Karpas-422 (cell line): Measurements from ENCODE around the gene IQGAP2. TPM values are rescaled to one million over a fixed set of nuclear protein-coding genes. Genes with fewer than 3 reads are reported as not detected.

Experiments used
- DNase-seq: peaks from one replicate; pipeline ENCODE4 v3.0.0-alpha.2; 2015
- H2AFZ ChIP-seq: fragments of 200-600 bp; sonication (generic); 2 replicates; pipeline ENCODE4 v1.6.1; 2014; ENCODE audit warnings: antibody characterized with exemption, low read length, mixed read lengths
- H3K27ac ChIP-seq: fragments of 200-600 bp; sonication (generic); 2 replicates; pipeline ENCODE4 v1.5.1; 2014; ENCODE audit warnings: mild to moderate bottlenecking, low read length, moderate library complexity
- H3K27me3 ChIP-seq: fragments of 200-600 bp; sonication (generic); 2 replicates; pipeline ENCODE4 v1.6.1; 2014; ENCODE audit warnings: low read length, mixed read lengths
- H3K36me3 ChIP-seq: fragments of 200-600 bp; sonication (generic); 2 replicates; pipeline ENCODE4 v1.6.1; 2014; ENCODE audit warnings: low read length, mixed read lengths; ENCODE audit not compliant: insufficient read depth
- H3K4me1 ChIP-seq: fragments of 200-600 bp; sonication (generic); 2 replicates; pipeline ENCODE4 v1.6.1; 2014; ENCODE audit warnings: mild to moderate bottlenecking, low read length, mixed read lengths
- H3K4me2 ChIP-seq: fragments of 200-600 bp; sonication (generic); 2 replicates; pipeline ENCODE4 v1.6.1; 2014; ENCODE audit warnings: low read length, low read depth, mild to moderate bottlenecking; ENCODE audit not compliant: poor library complexity, severe bottlenecking
- H3K4me3 ChIP-seq: fragments of 200-600 bp; sonication (generic); 2 replicates; pipeline ENCODE4 v1.5.1; 2014; ENCODE audit warnings: mild to moderate bottlenecking, antibody characterized with exemption, low read length, mixed read lengths
- H3K79me2 ChIP-seq: fragments of 200-600 bp; sonication (generic); 2 replicates; pipeline ENCODE4 v1.6.1; 2014; ENCODE audit warnings: mild to moderate bottlenecking, low read length, mixed read lengths
- H3K9ac ChIP-seq: fragments of 200-600 bp; sonication (generic); 2 replicates; pipeline ENCODE4 v1.6.0; 2014; ENCODE audit warnings: low read length
- H3K9me2 ChIP-seq: fragments of 200-600 bp; sonication (generic), shearing (Covaris generic); replicated peaks from 2 replicates; pipeline ENCODE4 v1.6.0; 2014; ENCODE audit warnings: mild to moderate bottlenecking, low read length, moderate library complexity; ENCODE audit not compliant: insufficient read depth
- H3K9me3 ChIP-seq: fragments of 300-700, 200-600 bp; sonication (generic); 2 replicates; pipeline ENCODE4 v1.6.1; 2014; ENCODE audit warnings: low read length, mixed read lengths
- H4K20me1 ChIP-seq: fragments of 200-600 bp; sonication (generic); 2 replicates; pipeline ENCODE4 v1.6.1; 2014; ENCODE audit warnings: mild to moderate bottlenecking, antibody characterized with exemption, low read length, low read depth; ENCODE audit not compliant: insufficient read depth
- small RNA-seq: library from RNA; depleted of rRNA; stranded (forward); fragments of <200 nt; gene quantifications from one replicate; pipeline ENCODE3, GENCODE V24; 2014
- total RNA-seq: library from RNA; depleted of rRNA; stranded (reverse); fragments of >200 nt; shearing (Covaris generic); gene quantifications from 2 replicates; pipeline ENCODE4 v1.2.3, GENCODE V29; 2014; ENCODE audit warnings: low replicate concordance; rRNA removed

Gene IQGAP2
- total RNA-seq, 1 experiment from 2014 or later, result not detected

DNA sequence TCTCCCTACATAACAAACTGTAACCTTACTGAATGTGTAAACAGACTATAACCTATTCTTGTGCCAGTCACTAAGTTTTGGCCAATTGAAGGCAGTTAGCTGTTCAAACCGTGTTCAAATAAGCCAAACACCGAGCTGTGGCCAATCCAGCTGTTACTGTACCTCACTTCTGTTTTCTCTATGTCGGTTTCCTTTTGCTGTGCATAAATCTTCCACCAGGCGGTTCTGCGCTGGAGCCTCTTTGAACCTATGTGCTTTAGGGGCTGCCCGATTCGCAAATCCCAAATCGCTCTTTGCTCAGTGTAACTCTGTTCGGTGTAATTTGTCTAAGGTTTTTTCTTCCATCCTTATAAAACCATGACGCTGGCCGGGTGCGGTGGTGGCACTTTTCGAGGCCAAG lies 344.6 kb downstream of the IQGAP2 start:
- no peaks in the 10 kb centered on the region for H3K9me2 ChIP-seq
- no peaks in the 10 kb centered on the region for H3K36me3 ChIP-seq
- no peak overlapping the region for H3K27ac ChIP-seq
- H3K9ac ChIP-seq, result no peak overlapping the region
- no peaks in the 10 kb centered on the region for H3K79me2 ChIP-seq
- H2AFZ ChIP-seq, result no peak overlapping the region
- no peak overlapping the region for H3K4me2 ChIP-seq
- no peak overlapping the region for H3K4me3 ChIP-seq
- no peaks in the 10 kb centered on the region for H3K27me3 ChIP-seq
- no peaks in the 10 kb centered on the region for H4K20me1 ChIP-seq
- H3K9me3 ChIP-seq, result no peaks in the 10 kb centered on the region
- no peaks in the 10 kb centered on the region for H3K4me1 ChIP-seq
- DNase-seq, result no peak

GRCh38 chr5:76751291-76751690 lies 348.2 kb downstream of the IQGAP2 start:
- no peaks in the 10 kb centered on the region for H3K4me1 ChIP-seq
- H3K9ac ChIP-seq, result no peak overlapping the region
- H3K9me2 ChIP-seq, result no peaks in the 10 kb centered on the region
- H2AFZ ChIP-seq, result no peak overlapping the region
- H3K9me3 ChIP-seq, result no peaks in the 10 kb centered on the region
- no peak overlapping the region for H3K4me3 ChIP-seq
- no peak overlapping the region for H3K27ac ChIP-seq
- no peaks in the 10 kb centered on the region for H3K36me3 ChIP-seq
- no peak for DNase-seq
- no peaks in the 10 kb centered on the region for H4K20me1 ChIP-seq
- no peaks in the 10 kb centered on the region for H3K27me3 ChIP-seq
- H3K4me2 ChIP-seq, result no peak overlapping the region
- no peaks in the 10 kb centered on the region for H3K79me2 ChIP-seq

GRCh38 chr5:76754668-76755078 lies 351.6 kb downstream of the IQGAP2 start:
- H3K27me3 ChIP-seq, result no peaks in the 10 kb centered on the region
- H3K4me2 ChIP-seq, result no peak overlapping the region
- H3K9me3 ChIP-seq, result no peaks in the 10 kb centered on the region
- no peak for DNase-seq
- no peak overlapping the region for H2AFZ ChIP-seq
- no peaks in the 10 kb centered on the region for H3K4me1 ChIP-seq
- H3K9ac ChIP-seq, result no peak overlapping the region
- no peak overlapping the region for H3K4me3 ChIP-seq
- H3K9me2 ChIP-seq, result no peaks in the 10 kb centered on the region
- no peak overlapping the region for H3K27ac ChIP-seq
- H3K79me2 ChIP-seq, result no peaks in the 10 kb centered on the region
- no peaks in the 10 kb centered on the region for H4K20me1 ChIP-seq
- H3K36me3 ChIP-seq, result no peaks in the 10 kb centered on the region

DNA sequence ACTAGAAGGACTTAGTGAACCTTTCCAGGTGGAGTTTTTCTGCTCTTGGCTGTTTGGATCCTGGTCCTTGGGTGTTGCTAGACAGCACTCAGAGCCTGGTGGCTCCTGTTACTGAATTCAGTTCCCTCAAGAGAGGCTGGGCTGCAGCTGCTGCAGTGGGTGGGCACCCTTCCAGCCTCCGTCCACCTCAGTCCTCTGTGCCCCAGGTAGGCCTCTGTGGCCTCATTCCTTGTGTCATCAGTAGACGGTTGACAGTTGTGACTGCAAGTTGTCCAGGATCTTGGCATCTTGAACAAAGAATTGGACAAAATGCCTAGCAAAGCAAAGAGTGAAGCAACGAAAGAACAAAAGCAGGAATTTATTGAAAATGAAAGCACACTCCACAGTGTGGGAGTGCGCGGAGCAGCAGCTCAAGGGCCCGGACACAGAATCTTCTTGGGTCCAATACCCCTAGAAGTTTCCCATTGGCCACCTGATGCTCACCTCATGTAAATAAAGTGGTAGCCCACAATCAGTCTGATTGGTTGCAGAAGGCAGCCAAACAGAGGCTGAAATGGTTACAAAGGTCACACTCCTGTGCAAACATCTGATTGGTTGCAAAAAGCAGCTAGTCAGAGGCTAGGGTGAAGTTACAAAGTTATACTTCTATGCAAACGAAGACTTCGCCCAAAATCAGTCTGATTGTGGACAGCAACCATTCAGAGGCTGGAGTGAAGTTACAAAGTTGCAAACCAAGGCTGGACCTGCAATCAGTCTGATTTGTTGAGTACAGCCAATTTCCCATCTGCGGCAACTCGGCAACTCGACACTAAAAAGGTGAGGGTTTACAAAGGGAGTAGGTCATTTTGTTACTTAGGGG lies 352.9 kb downstream of the IQGAP2 start:
- no peaks in the 10 kb centered on the region for H3K79me2 ChIP-seq
- H3K27ac ChIP-seq, result no peak overlapping the region
- H3K4me1 ChIP-seq, result no peaks in the 10 kb centered on the region
- H3K4me2 ChIP-seq, result no peak overlapping the region
- no peaks in the 10 kb centered on the region for H3K9me2 ChIP-seq
- H3K27me3 ChIP-seq, result no peaks in the 10 kb centered on the region
- no peak overlapping the region for H2AFZ ChIP-seq
- H4K20me1 ChIP-seq, result no peaks in the 10 kb centered on the region
- no peak for DNase-seq
- H3K9me3 ChIP-seq, result no peaks in the 10 kb centered on the region
- H3K4me3 ChIP-seq, result no peak overlapping the region
- H3K36me3 ChIP-seq, result no peaks in the 10 kb centered on the region
- H3K9ac ChIP-seq, result no peak overlapping the region

GRCh38 chr5:76757049-76757448 lies 354.0 kb downstream of the IQGAP2 start:
- no peaks in the 10 kb centered on the region for H3K9me2 ChIP-seq
- no peaks in the 10 kb centered on the region for H3K36me3 ChIP-seq
- no peak overlapping the region for H2AFZ ChIP-seq
- H3K9me3 ChIP-seq, result no peaks in the 10 kb centered on the region
- H3K27me3 ChIP-seq, result no peaks in the 10 kb centered on the region
- H3K27ac ChIP-seq, result no peak overlapping the region
- no peak overlapping the region for H3K4me2 ChIP-seq
- no peak overlapping the region for H3K4me3 ChIP-seq
- no peaks in the 10 kb centered on the region for H3K4me1 ChIP-seq
- H3K79me2 ChIP-seq, result no peaks in the 10 kb centered on the region
- no peak for DNase-seq
- H4K20me1 ChIP-seq, result no peaks in the 10 kb centered on the region
- no peak overlapping the region for H3K9ac ChIP-seq

Small RNAs within 50 kb of the gene (small RNA-seq; reads per million reads assigned to genes)
- gene RF02154, result not detected
- not detected for gene RF02155

Other genes starting within 250 kb of the IQGAP2 start
- not detected in 2 replicates for gene F2RL2, start 220.1 kb downstream of the IQGAP2 start, total RNA-seq